Measurements from ENCODE around the gene HCFC1.

HCFC1 gene

DNA sequence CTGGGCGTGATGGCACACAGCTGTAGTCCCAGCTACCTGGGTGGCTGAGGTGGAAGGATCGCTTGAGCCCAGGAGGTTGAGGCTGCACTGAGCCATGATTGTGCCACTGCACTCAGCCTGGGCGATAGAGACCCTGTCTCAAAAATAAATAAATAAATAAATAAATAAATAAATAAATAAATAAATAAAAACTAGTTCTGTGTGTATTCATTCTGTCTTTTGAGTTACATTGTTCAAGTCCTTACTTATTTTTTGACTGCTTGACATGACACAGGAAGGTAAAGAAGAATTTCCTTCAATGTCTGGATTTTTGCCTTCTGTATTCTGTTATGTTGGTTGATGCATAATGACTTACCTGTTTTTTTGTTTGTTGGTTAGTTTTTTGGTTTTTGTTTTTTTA lies 34.6 kb downstream of the HCFC1 start:
- Histone ChIP-seq H3K36me3 (ENCODE audit: control insufficient read depth, insufficient read depth, low read length) (no peaks in the 10 kb centered on the region), H3K4me2 (ENCODE audit: low read length) (no peak overlapping the region), H3K4me3 (ENCODE audit: low read depth, low read length) (no peak overlapping the region), H3K79me2 (no peaks in the 10 kb centered on the region), H3K4me1 (no peaks in the 10 kb centered on the region), H3K9ac (no peak overlapping the region), H3K9me3 (ENCODE audit: control insufficient read depth, low read length) (no peaks in the 10 kb centered on the region), H3K27me3 (ENCODE audit: control insufficient read depth, insufficient read depth, low read length) (no peaks in the 10 kb centered on the region), H2AFZ (no peak overlapping the region), H3K27ac (no peak overlapping the region)
- TF ChIP-seq, protein P1, sequence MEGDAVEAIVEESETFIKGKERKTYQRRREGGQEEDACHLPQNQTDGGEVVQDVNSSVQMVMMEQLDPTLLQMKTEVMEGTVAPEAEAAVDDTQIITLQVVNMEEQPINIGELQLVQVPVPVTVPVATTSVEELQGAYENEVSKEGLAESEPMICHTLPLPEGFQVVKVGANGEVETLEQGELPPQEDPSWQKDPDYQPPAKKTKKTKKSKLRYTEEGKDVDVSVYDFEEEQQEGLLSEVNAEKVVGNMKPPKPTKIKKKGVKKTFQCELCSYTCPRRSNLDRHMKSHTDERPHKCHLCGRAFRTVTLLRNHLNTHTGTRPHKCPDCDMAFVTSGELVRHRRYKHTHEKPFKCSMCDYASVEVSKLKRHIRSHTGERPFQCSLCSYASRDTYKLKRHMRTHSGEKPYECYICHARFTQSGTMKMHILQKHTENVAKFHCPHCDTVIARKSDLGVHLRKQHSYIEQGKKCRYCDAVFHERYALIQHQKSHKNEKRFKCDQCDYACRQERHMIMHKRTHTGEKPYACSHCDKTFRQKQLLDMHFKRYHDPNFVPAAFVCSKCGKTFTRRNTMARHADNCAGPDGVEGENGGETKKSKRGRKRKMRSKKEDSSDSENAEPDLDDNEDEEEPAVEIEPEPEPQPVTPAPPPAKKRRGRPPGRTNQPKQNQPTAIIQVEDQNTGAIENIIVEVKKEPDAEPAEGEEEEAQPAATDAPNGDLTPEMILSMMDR (IDR thresholded peaks at IDR 0.05): no peak

DNA sequence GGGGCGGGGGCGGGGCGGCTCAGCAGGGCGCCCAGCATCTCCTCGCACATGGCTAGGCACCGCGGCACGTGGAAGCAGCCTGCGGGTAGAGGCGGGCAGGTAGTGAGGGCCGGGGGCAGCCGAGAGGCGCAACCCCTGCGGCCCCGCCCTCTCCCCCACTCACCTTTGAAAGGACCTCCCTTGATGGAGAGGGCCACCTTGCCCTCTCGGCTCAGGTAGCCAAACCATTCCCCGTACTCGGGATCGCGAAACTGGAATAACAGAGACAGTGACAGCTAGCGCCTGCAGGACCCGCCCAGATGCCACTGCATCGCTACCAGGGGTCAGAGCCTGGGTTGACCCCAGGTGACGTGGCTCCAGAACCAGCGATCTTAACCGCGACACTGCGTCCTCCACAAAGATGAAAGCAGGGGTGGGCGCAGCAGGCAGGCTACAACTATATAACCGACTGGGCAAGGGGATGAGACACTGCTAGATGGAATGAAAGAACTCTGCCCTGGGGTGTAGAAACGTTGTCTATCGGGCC lies 36.2 kb downstream of the HCFC1 start:
- H3K79me2 ChIP-seq: no peaks in the 10 kb centered on the region
- no peaks in the 10 kb centered on the region for H3K9me3 ChIP-seq (ENCODE audit: control insufficient read depth, low read length)
- H3K36me3 ChIP-seq (ENCODE audit: control insufficient read depth, insufficient read depth, low read length): no peaks in the 10 kb centered on the region
- no peak overlapping the region for H3K9ac ChIP-seq
- no peaks in the 10 kb centered on the region for H3K27me3 ChIP-seq (ENCODE audit: control insufficient read depth, insufficient read depth, low read length)
- peak overlapping the region; percentile 27 for H3K4me3 ChIP-seq (ENCODE audit: low read depth, low read length)
- H2AFZ ChIP-seq: peak overlapping the region; percentile 77
- no peak overlapping the region for H3K27ac ChIP-seq
- no peaks in the 10 kb centered on the region for H3K4me1 ChIP-seq
- TF ChIP-seq, protein P1 (IDR thresholded peaks at IDR 0.05): no peak
- peak overlapping the region; percentile 47 for H3K4me2 ChIP-seq (ENCODE audit: low read length)

DNA sequence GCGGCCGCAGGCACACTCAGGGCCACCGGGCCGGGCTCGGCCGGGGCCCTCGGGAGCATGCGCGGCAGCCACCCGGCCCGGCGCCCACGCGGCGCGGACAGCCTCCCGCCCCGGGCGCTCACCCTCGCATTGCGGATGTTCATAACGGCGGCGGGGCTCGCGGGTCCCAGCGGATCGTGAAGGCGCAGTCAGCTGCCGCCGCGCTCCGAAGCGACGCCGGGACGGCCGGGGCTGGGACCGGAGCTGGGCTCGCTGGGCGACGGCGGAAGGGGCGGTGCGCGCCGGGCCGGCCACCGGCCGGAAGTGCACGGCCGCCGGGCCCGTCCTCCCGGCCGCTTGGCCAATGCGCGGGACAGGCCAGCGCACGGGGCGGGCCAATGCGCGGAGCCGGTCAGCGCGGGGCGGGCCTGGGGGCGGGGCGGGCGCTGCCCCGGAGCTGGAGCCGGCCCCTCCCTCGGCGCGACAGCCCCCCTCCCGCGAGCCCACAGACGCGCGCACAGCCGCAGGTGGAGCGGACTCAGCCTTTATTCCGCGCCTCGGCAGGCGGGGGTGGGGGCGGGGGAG lies 36.8 kb downstream of the HCFC1 start, which contains the start of gene NAA10:
Gene NAA10 (minus strand): TSS at position 276 of the 564 bp plus-strand sequence. CDS start 133 bp downstream, at position 143.
- H2AFZ ChIP-seq: peak within 1 kb of the TSS; percentile 77
- TF ChIP-seq, protein P1 (IDR thresholded peaks at IDR 0.05): no peak
- peak within 1 kb of the TSS; percentile 76 for H3K4me2 ChIP-seq (ENCODE audit: low read length)
- no peak within 1 kb of the TSS for H3K9ac ChIP-seq
- no peaks in the 10 kb centered on the region for H3K79me2 ChIP-seq
- H3K27ac ChIP-seq: no peak within 1 kb of the TSS
- H3K4me3 ChIP-seq (ENCODE audit: low read depth, low read length): peak within 1 kb of the TSS; percentile 55
- no peaks in the 10 kb centered on the region for H3K9me3 ChIP-seq (ENCODE audit: control insufficient read depth, low read length)
- no peaks in the 10 kb centered on the region for H3K36me3 ChIP-seq (ENCODE audit: control insufficient read depth, insufficient read depth, low read length)
- no peaks in the 10 kb centered on the region for H3K4me1 ChIP-seq
- no peaks in the 10 kb centered on the region for H3K27me3 ChIP-seq (ENCODE audit: control insufficient read depth, insufficient read depth, low read length)

DNA sequence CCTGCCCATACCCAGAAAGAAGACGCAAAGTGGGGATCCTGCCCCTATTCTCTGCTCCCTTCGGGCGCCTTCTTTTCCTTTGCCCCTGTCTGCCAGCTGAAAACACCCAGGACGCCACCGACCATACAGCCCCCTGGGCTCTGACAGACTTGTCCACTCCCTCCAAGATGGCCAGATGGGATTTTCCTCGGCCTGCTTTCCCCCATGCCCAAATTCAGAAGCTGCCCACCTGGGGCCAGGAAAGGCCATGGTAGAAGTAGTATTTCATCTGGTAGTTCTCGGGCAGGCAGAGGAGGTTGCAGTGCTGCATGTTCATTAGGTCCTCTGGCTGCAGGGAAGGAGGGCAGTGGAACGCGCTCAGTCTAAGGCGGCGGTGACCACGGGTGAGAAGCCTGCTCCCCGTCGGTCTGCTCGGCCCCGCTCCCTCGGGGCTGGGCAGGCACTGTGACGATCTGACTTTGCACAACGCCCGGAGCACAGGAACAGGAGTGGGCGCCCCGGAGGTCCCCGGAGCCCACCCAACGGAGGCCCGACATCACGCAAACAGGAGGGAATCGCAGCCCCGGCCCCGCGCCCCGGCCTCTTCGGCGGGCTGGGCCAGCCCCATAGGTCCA lies 37.4 kb downstream of the HCFC1 start:
- H3K27ac ChIP-seq: no peak overlapping the region
- H3K27me3 ChIP-seq (ENCODE audit: control insufficient read depth, insufficient read depth, low read length): no peaks in the 10 kb centered on the region
- no peak overlapping the region for H3K9ac ChIP-seq
- H3K4me1 ChIP-seq: no peaks in the 10 kb centered on the region
- no peaks in the 10 kb centered on the region for H3K79me2 ChIP-seq
- no peak overlapping the region for H2AFZ ChIP-seq
- H3K4me3 ChIP-seq (ENCODE audit: low read depth, low read length): peak overlapping the region; percentile 55
- no peaks in the 10 kb centered on the region for H3K9me3 ChIP-seq (ENCODE audit: control insufficient read depth, low read length)
- H3K36me3 ChIP-seq (ENCODE audit: control insufficient read depth, insufficient read depth, low read length): no peaks in the 10 kb centered on the region
- TF ChIP-seq, protein P1 (IDR thresholded peaks at IDR 0.05): no peak
- H3K4me2 ChIP-seq (ENCODE audit: low read length): peak overlapping the region; percentile 76
